Activated B cell treated with CpG ODN at 0.5 μM for 24 hours (primary cell): ENCODE data around the gene INSYN1. TPM values are rescaled to one million over a fixed set of nuclear protein-coding genes. Genes with fewer than 3 reads are reported as not detected.

Experiments used
- ATAC-seq: fragments of 200-7000 bp; cut with Tn5 transposase; one replicate; pipeline ENCODE4 v1.10.0; 2021; ENCODE audit warnings: low read depth, mild to moderate bottlenecking, moderate library complexity
- CTCF ChIA-PET: fragments of 350-600 bp; sonication (Branson Sonifier 250); formaldehyde crosslinking; loops from one replicate; lab custom pipeline; 2021; ENCODE audit warnings: antibody characterized with exemption; lab: Charles Lee
- POLR2A ChIA-PET: fragments of 350-600 bp; sonication (Branson Sonifier 250); formaldehyde crosslinking; loops from one replicate; lab custom pipeline; 2021; ENCODE audit warnings: antibody characterized with exemption; lab: Charles Lee
- DNase-seq: peaks from one replicate; pipeline ENCODE4 v3.0.0; 2022
- H3K27ac Mint-ChIP-seq: one replicate; pipeline ENCODE4 v1.8.0; 2020; ENCODE audit warnings: mixed read lengths
- H3K27me3 Mint-ChIP-seq: one replicate; pipeline ENCODE4 v1.8.0; 2021; ENCODE audit warnings: mixed read lengths
- H3K36me3 Mint-ChIP-seq: one replicate; pipeline ENCODE4 v1.8.0; 2021; ENCODE audit warnings: low read depth, mixed read lengths
- H3K4me1 Mint-ChIP-seq: one replicate; pipeline ENCODE4 v1.8.0; 2021; ENCODE audit warnings: mixed read lengths
- H3K4me3 Mint-ChIP-seq: one replicate; pipeline ENCODE4 v1.8.0; 2020; ENCODE audit warnings: mild to moderate bottlenecking, mixed read lengths
- H3K9me3 Mint-ChIP-seq: one replicate; pipeline ENCODE4 v1.8.0; 2020; ENCODE audit warnings: mixed read lengths
- intact Hi-C: fragments of 100-400 bp; cut with micrococcal nuclease; formaldehyde crosslinking; loops from one replicate; pipeline ENCODE4 v1.15.1; 2024
- total RNA-seq: library from RNA; stranded (reverse); gene quantifications from 2 replicates; pipeline ENCODE4 v1.2.3, GENCODE V29; 2022
- TF ChIP-seq, protein P1 (sequence below): fragments of 200-600 bp; IDR thresholded peaks from one replicate; pipeline ENCODE4 v1.8.0; 2022; ENCODE audit warnings: antibody characterized with exemption, mild to moderate bottlenecking

The INSYN1 gene
- total RNA-seq, 1 donor from 2014 or later: not detected

GRCh38 chr15:73782344-73782959 lies 29.3 kb upstream of the INSYN1 start:
- H3K4me1 Mint-ChIP-seq: no peaks in the 10 kb centered on the region
- no peaks in the 10 kb centered on the region for H3K9me3 Mint-ChIP-seq
- no peak for DNase-seq
- no peaks in the 10 kb centered on the region for H3K36me3 Mint-ChIP-seq
- H3K4me3 Mint-ChIP-seq: no peak overlapping the region
- intact Hi-C loops: no loop called here
- POLR2A ChIA-PET: no interaction called here
- CTCF ChIA-PET: no interaction called here
- no peak for ATAC-seq
- H3K27me3 Mint-ChIP-seq: no peaks in the 10 kb centered on the region
- H3K27ac Mint-ChIP-seq: no peak overlapping the region
- TF ChIP-seq, protein P1, sequence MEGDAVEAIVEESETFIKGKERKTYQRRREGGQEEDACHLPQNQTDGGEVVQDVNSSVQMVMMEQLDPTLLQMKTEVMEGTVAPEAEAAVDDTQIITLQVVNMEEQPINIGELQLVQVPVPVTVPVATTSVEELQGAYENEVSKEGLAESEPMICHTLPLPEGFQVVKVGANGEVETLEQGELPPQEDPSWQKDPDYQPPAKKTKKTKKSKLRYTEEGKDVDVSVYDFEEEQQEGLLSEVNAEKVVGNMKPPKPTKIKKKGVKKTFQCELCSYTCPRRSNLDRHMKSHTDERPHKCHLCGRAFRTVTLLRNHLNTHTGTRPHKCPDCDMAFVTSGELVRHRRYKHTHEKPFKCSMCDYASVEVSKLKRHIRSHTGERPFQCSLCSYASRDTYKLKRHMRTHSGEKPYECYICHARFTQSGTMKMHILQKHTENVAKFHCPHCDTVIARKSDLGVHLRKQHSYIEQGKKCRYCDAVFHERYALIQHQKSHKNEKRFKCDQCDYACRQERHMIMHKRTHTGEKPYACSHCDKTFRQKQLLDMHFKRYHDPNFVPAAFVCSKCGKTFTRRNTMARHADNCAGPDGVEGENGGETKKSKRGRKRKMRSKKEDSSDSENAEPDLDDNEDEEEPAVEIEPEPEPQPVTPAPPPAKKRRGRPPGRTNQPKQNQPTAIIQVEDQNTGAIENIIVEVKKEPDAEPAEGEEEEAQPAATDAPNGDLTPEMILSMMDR: no peak

DNA sequence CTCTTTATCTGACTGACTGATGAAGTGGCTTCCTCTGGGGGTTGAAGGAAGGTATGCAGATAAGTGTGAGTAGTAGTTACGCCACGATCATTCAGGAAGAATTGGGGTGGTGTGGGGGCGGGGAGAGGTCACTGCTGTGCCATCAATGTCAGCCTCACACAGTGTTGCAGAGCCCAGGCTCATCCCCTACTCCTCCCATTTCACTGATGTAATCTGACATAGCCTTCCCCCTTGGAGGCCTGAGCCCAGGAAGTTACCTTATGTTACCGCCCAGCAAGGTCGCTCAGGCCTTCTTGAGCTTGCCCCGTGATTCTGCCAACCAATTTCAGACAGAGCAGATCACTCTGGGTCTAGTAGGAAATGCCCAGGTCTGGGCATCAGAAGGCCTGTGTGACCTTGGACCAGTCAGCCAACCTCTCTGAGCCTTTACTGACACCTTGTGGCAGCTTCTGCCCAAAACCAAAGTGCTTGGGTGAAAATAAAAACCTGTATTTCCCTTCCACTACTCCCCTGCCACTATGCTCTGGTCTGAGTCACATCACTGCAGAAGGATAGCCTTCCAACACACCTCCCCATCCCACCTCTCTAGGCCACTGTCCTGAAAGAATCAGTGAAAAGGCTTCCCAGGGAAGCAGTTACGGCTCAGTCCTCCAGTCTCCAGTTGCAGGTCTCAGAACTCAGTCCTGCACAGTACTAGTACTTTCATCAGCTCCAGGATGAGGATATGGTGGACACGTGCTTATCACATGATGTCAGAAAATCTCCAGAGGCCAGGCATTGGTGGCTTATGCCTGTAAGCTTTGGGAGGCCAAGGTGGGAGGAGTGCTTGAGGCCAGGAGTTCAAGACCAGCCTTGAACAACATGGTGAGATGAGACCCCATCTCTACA lies 28.1 kb upstream of the INSYN1 start:
- ChIA-PET POLR2A (no interaction called here), CTCF (no interaction called here)
- H3K36me3 Mint-ChIP-seq: no peaks in the 10 kb centered on the region
- intact Hi-C loops: no loop called here
- no peaks in the 10 kb centered on the region for H3K4me1 Mint-ChIP-seq
- H3K9me3 Mint-ChIP-seq: no peaks in the 10 kb centered on the region
- DNase-seq: no peak
- ATAC-seq: no peak
- H3K27ac Mint-ChIP-seq: no peak overlapping the region
- no peak overlapping the region for H3K4me3 Mint-ChIP-seq
- no peaks in the 10 kb centered on the region for H3K27me3 Mint-ChIP-seq
- TF ChIP-seq, protein P1: no peak

DNA sequence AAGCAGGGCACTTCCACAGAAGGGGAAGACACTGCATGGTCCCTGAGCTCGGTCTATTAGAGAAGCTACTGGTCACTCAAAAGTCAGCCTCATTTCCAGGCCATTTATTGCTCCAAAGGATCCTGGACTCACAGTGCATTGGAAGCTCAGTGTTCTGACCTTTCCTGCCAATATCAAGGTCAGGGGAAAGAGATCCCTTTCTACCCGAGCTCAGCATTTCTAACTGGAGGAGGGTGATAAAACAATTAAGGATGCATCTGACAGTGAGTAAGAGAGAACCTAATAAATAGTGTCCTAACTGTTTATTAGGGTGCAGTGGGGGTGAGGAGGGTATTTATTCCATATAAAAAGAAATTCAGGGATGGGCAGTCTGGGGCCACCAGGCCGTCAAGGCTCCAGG lies 26.8 kb upstream of the INSYN1 start:
- Mint-ChIP-seq H3K4me1 (no peaks in the 10 kb centered on the region), H3K27me3 (peaks cover 4% of the 10 kb centered on the region), H3K4me3 (no peak overlapping the region), H3K36me3 (no peaks in the 10 kb centered on the region), H3K27ac (no peak overlapping the region), H3K9me3 (no peaks in the 10 kb centered on the region)
- TF ChIP-seq, protein P1: no peak
- DNase-seq (no peak), ATAC-seq (no peak)
- intact Hi-C loops: no loop called here
- CTCF ChIA-PET: no interaction called here
- POLR2A ChIA-PET: no interaction called here

- Mint-ChIP-seq H3K27ac (no peak overlapping the region), H3K9me3 (no peaks in the 10 kb centered on the region), H3K36me3 (no peaks in the 10 kb centered on the region), H3K4me3 (no peak overlapping the region), H3K27me3 (peaks cover 8% of the 10 kb centered on the region), H3K4me1 (no peaks in the 10 kb centered on the region)
- ChIA-PET POLR2A (no interaction called here), CTCF (no interaction called here)
- DNase-seq: no peak
- TF ChIP-seq, protein P1: no peak
- intact Hi-C loops: no loop called here
- no peak for ATAC-seq
These were observed 24.6 kb upstream of the INSYN1 start for GRCh38 chr15:73777741-73778140.

DNA sequence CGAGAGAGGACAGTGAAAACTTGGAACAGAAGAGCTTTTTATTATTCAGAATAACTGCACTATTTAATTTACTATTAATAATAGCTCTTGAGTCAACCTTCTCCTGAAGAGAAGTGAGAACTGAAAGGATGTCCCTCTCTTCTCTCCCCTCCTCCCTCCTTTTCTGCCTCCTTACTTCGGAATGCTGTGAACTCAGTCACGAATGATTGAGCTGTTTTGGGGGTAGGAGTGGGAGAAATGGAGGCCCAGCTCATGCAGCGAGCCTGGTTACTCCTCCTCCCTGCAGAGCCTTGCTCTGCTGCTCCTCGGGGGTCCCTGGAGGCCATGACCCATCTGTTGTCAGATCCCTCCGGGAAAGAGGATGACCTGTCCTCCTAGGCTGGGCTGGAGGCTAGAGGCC lies 20.3 kb upstream of the INSYN1 start:
- Mint-ChIP-seq H3K27ac (no peak overlapping the region), H3K4me3 (no peak overlapping the region), H3K9me3 (no peaks in the 10 kb centered on the region), H3K36me3 (no peaks in the 10 kb centered on the region), H3K27me3 (peaks cover 18% of the 10 kb centered on the region), H3K4me1 (no peaks in the 10 kb centered on the region)
- CTCF ChIA-PET: no interaction called here
- DNase-seq (no peak), ATAC-seq (no peak)
- TF ChIP-seq, protein P1: no peak
- POLR2A ChIA-PET: no interaction called here
- intact Hi-C loops: no loop called here
